ENCODE data around the gene PRR16. TPM values are rescaled to one million over a fixed set of nuclear protein-coding genes. Genes with fewer than 3 reads are reported as not detected.
"Not testable (repeated sequence)": the region's sequence is repeated elsewhere in the genome, so short reads cannot be mapped to it uniquely, and the experiment has no call there.

Gene PRR16
- total RNA-seq, 3 donors from 2014 or later = 1.2 to 9.6 (median 3.6) TPM

DNA sequence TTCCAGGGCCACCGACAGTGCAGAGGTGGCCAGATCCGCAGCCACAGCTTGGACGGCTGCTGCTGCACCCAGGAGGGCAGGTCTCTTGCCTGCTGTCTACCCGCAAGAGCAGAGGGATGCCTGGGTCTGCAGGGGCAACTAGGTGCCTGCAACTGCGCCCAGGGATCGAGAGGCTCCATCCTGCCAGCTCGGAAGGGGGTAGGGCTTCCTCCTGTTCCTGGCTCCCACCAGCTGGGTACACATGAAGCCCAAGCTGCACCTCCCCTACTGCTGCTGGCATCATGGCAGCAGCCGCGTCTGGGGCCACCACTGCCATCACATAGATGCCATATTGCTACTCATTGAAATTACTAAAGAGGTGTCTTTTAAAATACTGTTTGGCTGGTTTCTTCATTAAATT lies 12.7 kb upstream of the PRR16 start:
- intact Hi-C loops (cut with DNase I; ENCODE audit: low total_unique reads) = no loop called here
- Histone ChIP-seq H3K9me3 (no peaks in the 10 kb centered on the region), H3K36me3 (no peaks in the 10 kb centered on the region), H3K4me3 (no peak overlapping the region), H3K27me3 (no peaks in the 10 kb centered on the region), H3K27ac (no peak overlapping the region), H3K4me1 (no peaks in the 10 kb centered on the region)
- TF ChIP-seq POLR2A (IDR thresholded peaks at IDR 0.05) (no peak), POLR2AphosphoS5 (IDR thresholded peaks at IDR 0.05) (no peak)
- DNase-seq (ENCODE audit: low spot score in 2 of 2) = no peak

DNA sequence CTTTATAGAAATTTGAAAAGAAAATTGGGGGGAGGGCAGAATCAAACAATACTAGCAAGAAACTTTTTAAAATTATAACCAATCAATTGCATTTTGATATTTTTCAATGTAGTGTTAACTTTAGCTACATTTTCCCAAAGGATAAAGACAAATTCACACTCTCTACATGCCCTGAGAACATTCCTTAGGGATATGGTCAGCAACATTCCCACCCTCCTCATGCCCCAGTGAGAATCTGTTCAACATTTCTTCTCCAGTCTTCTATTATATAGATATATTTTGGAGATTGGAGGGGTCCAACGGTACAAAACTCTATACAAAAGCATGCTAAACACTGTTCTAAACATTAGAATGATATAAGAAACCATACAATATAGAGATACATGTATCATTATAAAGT lies 11.6 kb upstream of the PRR16 start:
- H3K4me3 ChIP-seq = no peak overlapping the region
- H3K36me3 ChIP-seq = no peaks in the 10 kb centered on the region
- TF ChIP-seq POLR2A (IDR thresholded peaks at IDR 0.05) (no peak), POLR2AphosphoS5 (IDR thresholded peaks at IDR 0.05) (no peak)
- TF ChIP-seq, protein P1, sequence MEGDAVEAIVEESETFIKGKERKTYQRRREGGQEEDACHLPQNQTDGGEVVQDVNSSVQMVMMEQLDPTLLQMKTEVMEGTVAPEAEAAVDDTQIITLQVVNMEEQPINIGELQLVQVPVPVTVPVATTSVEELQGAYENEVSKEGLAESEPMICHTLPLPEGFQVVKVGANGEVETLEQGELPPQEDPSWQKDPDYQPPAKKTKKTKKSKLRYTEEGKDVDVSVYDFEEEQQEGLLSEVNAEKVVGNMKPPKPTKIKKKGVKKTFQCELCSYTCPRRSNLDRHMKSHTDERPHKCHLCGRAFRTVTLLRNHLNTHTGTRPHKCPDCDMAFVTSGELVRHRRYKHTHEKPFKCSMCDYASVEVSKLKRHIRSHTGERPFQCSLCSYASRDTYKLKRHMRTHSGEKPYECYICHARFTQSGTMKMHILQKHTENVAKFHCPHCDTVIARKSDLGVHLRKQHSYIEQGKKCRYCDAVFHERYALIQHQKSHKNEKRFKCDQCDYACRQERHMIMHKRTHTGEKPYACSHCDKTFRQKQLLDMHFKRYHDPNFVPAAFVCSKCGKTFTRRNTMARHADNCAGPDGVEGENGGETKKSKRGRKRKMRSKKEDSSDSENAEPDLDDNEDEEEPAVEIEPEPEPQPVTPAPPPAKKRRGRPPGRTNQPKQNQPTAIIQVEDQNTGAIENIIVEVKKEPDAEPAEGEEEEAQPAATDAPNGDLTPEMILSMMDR (IDR thresholded peaks at IDR 0.05) = no peak
- no peaks in the 10 kb centered on the region for H3K27me3 ChIP-seq
- H3K4me1 ChIP-seq = no peaks in the 10 kb centered on the region
- no peak for DNase-seq (ENCODE audit: low spot score in 2 of 2)
- H3K27ac ChIP-seq = no peak overlapping the region
- H3K9me3 ChIP-seq = no peaks in the 10 kb centered on the region
- intact Hi-C loops (cut with DNase I; ENCODE audit: low total_unique reads) = no loop called here

DNA sequence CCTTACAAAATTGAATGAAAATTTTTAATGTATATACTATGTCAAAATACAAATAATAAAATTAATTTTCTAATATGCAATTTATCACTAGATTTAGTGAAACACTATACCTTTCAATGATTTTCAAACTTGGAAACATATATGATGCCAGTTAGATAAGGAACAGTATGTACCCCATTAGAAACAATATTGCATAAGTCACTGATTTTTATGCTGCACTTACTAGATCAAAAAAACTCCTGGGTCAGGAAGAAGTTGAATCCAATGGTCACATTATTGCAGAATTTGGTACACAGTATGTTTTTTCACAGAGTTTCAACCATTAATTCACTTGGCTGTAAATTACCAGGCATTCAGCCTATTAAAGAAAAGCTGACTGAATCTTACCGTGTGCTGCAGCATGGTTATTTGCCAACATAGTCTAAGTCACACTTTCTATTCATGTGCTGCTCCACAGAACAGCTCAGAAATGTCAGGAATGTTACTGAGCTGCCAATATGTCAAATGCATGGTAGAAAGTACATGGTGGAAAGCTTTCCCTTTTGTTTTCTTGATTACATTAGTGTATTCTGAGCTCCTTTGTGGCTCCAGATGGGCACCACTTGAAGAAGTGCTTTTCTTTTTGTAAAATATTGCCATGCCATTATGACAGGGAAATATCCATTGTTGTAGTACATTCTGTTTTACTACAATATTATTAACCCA lies 9.9 kb upstream of the PRR16 start:
- Histone ChIP-seq H3K4me1 (no peaks in the 10 kb centered on the region), H3K4me3 (no peak overlapping the region), H3K27me3 (no peaks in the 10 kb centered on the region), H3K27ac (no peak overlapping the region), H3K36me3 (no peaks in the 10 kb centered on the region), H3K9me3 (no peaks in the 10 kb centered on the region)
- DNase-seq (ENCODE audit: low spot score in 2 of 2) = no peak
- TF ChIP-seq, protein P1 (IDR thresholded peaks at IDR 0.05) = no peak
- TF ChIP-seq POLR2AphosphoS5 (IDR thresholded peaks at IDR 0.05) (no peak), POLR2A (IDR thresholded peaks at IDR 0.05) (no peak)
- intact Hi-C loops (cut with DNase I; ENCODE audit: low total_unique reads) = no loop called here

DNA sequence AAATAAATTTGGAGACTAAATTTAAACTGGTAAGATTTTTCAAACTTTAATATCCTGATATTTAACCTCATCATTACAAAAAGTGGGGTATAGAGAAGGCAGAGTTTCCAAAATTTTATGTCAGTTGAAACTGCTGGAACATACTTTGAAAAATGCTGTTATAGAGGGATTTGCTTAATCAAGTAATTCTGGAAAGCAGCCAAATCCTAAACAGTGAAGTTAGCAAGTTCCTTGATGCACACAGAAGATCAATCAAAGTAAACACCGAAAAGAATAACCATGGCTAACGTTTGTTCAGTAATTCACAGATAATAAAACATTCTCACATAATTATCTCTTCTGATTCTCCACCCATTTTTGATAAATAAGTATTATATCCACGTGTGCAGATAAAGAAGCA lies 8.1 kb upstream of the PRR16 start:
- no peak for DNase-seq (ENCODE audit: low spot score in 2 of 2)
- intact Hi-C loops (cut with DNase I; ENCODE audit: low total_unique reads) = no loop called here

DNA sequence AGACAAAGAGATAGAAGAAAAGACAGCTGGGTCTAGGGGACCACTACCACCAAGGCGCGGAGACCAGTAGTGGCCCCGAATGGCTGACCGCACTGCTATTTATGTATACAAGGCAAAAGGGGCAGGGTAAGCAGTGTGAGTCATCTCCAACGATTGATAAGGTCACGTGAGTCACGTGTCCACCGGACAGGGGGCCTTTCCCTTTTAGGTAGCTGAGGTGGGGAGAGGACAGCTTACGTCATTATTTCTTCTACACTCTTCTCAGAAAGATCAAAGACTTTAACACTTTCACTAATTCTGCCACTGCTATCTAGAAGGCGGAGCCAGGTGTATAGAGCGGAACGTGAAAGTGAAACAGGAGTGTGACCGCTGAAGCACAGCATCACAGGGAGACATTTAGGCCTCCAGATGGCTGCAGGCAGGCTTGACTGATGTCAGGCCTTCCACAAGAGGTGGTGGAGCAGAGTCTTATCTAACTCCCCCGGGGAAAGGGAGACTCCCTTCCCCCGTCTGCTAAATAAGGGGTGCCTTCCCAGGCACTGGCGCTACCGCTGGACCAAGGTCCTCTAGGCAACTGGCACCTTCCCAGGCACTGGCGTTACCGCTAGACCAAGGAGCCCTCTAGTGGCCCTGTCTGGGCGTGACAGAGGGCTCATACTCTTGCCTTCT lies 6.1 kb upstream of the PRR16 start:
- intact Hi-C loops (cut with DNase I; ENCODE audit: low total_unique reads) = no loop called here
- Histone ChIP-seq H3K27me3 (no peaks in the 10 kb centered on the region), H3K4me1 (no peaks in the 10 kb centered on the region), H3K27ac (no peak overlapping the region), H3K36me3 (no peaks in the 10 kb centered on the region), H3K4me3 (peak overlapping the region; percentile 3 to 60 (median 51)), H3K9me3 (no peaks in the 10 kb centered on the region)
- TF ChIP-seq POLR2A (IDR thresholded peaks at IDR 0.05) = no peak
- TF ChIP-seq, protein P1 (IDR thresholded peaks at IDR 0.05) = peak; percentile 55 to 68 (median 56)
- TF ChIP-seq POLR2AphosphoS5 (IDR thresholded peaks at IDR 0.05) = peak in 1 of 3 donors; percentile 17
- DNase-seq (ENCODE audit: low spot score in 2 of 2) = peak; percentile 50 to 70

More for the DNA sequence above, 8.1 kb upstream of the PRR16 start:
- H3K36me3 ChIP-seq = no peaks in the 10 kb centered on the region
- no peak overlapping the region for H3K4me3 ChIP-seq
- H3K4me1 ChIP-seq = no peaks in the 10 kb centered on the region
- H3K9me3 ChIP-seq = no peaks in the 10 kb centered on the region
- no peaks in the 10 kb centered on the region for H3K27me3 ChIP-seq
- H3K27ac ChIP-seq = no peak overlapping the region
- TF ChIP-seq POLR2A (IDR thresholded peaks at IDR 0.05) (no peak), POLR2AphosphoS5 (IDR thresholded peaks at IDR 0.05) (no peak)
- TF ChIP-seq, protein P1 (IDR thresholded peaks at IDR 0.05) = no peak

DNA sequence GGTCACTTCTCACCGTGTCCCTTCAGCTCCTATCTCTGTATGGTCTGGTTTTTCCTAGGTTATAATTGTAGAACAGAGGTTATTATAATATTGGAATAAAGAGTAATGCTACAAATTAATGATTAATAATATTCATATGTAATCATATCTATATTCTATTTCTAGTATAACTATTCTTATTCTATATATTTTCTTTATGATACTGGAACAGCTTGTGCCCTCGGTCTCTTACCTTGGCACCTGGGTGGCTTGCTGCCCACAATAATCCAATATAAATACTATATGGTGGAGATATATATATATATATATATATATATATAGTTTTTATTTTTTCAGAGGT lies 5.6 kb upstream of the PRR16 start:
- H3K9me3 ChIP-seq; DNase-seq (ENCODE audit: low spot score in 2 of 2); H3K4me1 ChIP-seq; H3K27me3 ChIP-seq; H3K36me3 ChIP-seq; H3K27ac ChIP-seq; intact Hi-C loops (cut with DNase I; ENCODE audit: low total_unique reads): not testable (repeated sequence)
- peak overlapping the region in 2 of 3 donors; percentile 51 to 60 for H3K4me3 ChIP-seq
